GM21381 (cell line): ENCODE data around the gene SMIM30.
"Not testable (repeated sequence)": the region's sequence is repeated elsewhere in the genome, so short reads cannot be mapped to it uniquely, and the experiment has no call there.

Experiments used
- ATAC-seq: cut with Tn5 transposase; IDR thresholded peaks from one replicate; pipeline ENCODE4 v1.9.1; 2021; ENCODE audit warnings: mild to moderate bottlenecking, moderate library complexity; ENCODE audit not compliant: unreplicated experiment

SMIM30 gene

GRCh38 chr7:113118074-113118959, at the start of gene SMIM30:
Gene SMIM30, minus strand, starts transcription at chr7:113118554. Its CDS starts 976 bp downstream, at chr7:113117578.
- peak; percentile 99 for ATAC-seq

GRCh38 chr7:113166176-113166575, 47.8 kb upstream of the SMIM30 start:
- ATAC-seq, result not testable (repeated sequence)

GRCh38 chr7:113161050-113161449, 42.7 kb upstream of the SMIM30 start:
- no peak for ATAC-seq

- no peak for ATAC-seq
These were observed 41.5 kb upstream of the SMIM30 start for GRCh38 chr7:113159746-113160339.

GRCh38 chr7:113158756-113159155, 40.4 kb upstream of the SMIM30 start:
- ATAC-seq, result no peak

GRCh38 chr7:113154117-113154516, 35.8 kb upstream of the SMIM30 start:
- no peak for ATAC-seq

- ATAC-seq, result no peak
These were observed 26.5 kb upstream of the SMIM30 start for GRCh38 chr7:113144817-113145216.

- ATAC-seq, result peak; percentile 48
These were observed 25.3 kb upstream of the SMIM30 start for GRCh38 chr7:113143486-113144257.

GRCh38 chr7:113142385-113143119, 24.2 kb upstream of the SMIM30 start:
- peak; percentile 57 for ATAC-seq

GRCh38 chr7:113141803-113142202, 23.4 kb upstream of the SMIM30 start:
- ATAC-seq, result no peak

GRCh38 chr7:113140956-113141355, 22.6 kb upstream of the SMIM30 start:
- no peak for ATAC-seq

GRCh38 chr7:113137241-113137640, 18.9 kb upstream of the SMIM30 start:
- ATAC-seq, result no peak

- no peak for ATAC-seq
These were observed 15.7 kb upstream of the SMIM30 start for GRCh38 chr7:113134025-113134424.

- no peak for ATAC-seq
These were observed 13.0 kb upstream of the SMIM30 start for GRCh38 chr7:113131367-113131766.

- no peak for ATAC-seq
These were observed 9.7 kb upstream of the SMIM30 start for GRCh38 chr7:113128031-113128430.

GRCh38 chr7:113125728-113126127, 7.4 kb upstream of the SMIM30 start:
- ATAC-seq, result no peak

- no peak for ATAC-seq
These were observed 4.4 kb upstream of the SMIM30 start for GRCh38 chr7:113122744-113123143.

- no peak for ATAC-seq
These were observed 2.3 kb upstream of the SMIM30 start for GRCh38 chr7:113120647-113121046.

GRCh38 chr7:113119429-113119828, 1.1 kb upstream of the SMIM30 start:
- ATAC-seq, result no peak

GRCh38 chr7:113117374-113117774, 980 bp downstream of the SMIM30 start:
- not testable (repeated sequence) for ATAC-seq

GRCh38 chr7:113113912-113114311, 4.4 kb downstream of the SMIM30 start:
- ATAC-seq, result no peak
